Heart right ventricle (tissue), 16 donors: ENCODE data around the gene SFTPA2. TPM values are rescaled to one million over a fixed set of nuclear protein-coding genes. Genes with fewer than 3 reads are reported as not detected.
"Not testable (repeated sequence)": the region's sequence is repeated elsewhere in the genome, so short reads cannot be mapped to it uniquely, and the experiment has no call there.

ENCODE experiments used
- ATAC-seq, 8 donors: fragments of 200-7000 bp; cut with Tn5 transposase; one replicate each; pipeline ENCODE4 v1.9.1; 2020; ENCODE audit warnings: mild to moderate bottlenecking in 8 of 8, moderate library complexity in 8 of 8, moderate number of reproducible peaks in 1 of 8
- DNase-seq, 2 donors: peaks; one replicate each; pipeline ENCODE4 v3.0.0-alpha.2; 2020
- H3K27ac ChIP-seq, 10 donors: fragments of 200-600 bp; sonication (generic) in 2 of 10; one replicate each; pipeline versions ENCODE4 v1.5.0 to v1.8.0; 2020 to 2022; ENCODE audit warnings: mild to moderate bottlenecking in 3 of 10
- H3K27me3 ChIP-seq, 7 donors: fragments of 200-600 bp; one replicate each; pipeline ENCODE4 v1.8.0; 2021 to 2022; ENCODE audit warnings: mild to moderate bottlenecking in 2 of 7
- H3K36me3 ChIP-seq, 9 donors: fragments of 200-600 bp; sonication (generic) in 1 of 9; one replicate each; pipeline versions ENCODE4 v1.5.0 to v1.8.0; 2020 to 2022; ENCODE audit warnings: mild to moderate bottlenecking in 2 of 9
- H3K4me1 ChIP-seq, 9 donors: fragments of 200-600 bp; sonication (generic) in 1 of 9; one replicate each; pipeline versions ENCODE4 v1.5.0 to v1.8.0; 2020 to 2022; ENCODE audit warnings: mild to moderate bottlenecking in 4 of 9
- H3K4me3 ChIP-seq, 10 donors: fragments of 200-600 bp; sonication (generic) in 2 of 10; one replicate each; pipeline versions ENCODE4 v1.5.0 to v1.8.0; 2020 to 2022; ENCODE audit warnings: mild to moderate bottlenecking in 7 of 10, moderate library complexity in 2 of 10
- H3K9me3 ChIP-seq, 11 donors: fragments of 200-600 bp in 10 of 11; sonication (generic) in 2 of 11; one replicate each; pipeline versions ENCODE4 v1.5.0 to v1.8.0; 2013 to 2022; ENCODE audit warnings: mild to moderate bottlenecking in 2 of 11, control low read depth in 1 of 11, moderate library complexity in 1 of 11
- CTCF ChIP-seq, 9 donors: fragments of 200-600 bp; sonication (generic) in 2 of 9; IDR thresholded peaks; one replicate each; pipeline versions ENCODE4 v1.5.0 to v1.8.0; 2021 to 2022; ENCODE audit warnings: antibody characterized with exemption in 9 of 9, mild to moderate bottlenecking in 5 of 9, moderate library complexity in 1 of 9
- WGBS, 2 donors: extraction: QIAGEN DNeasy Blood & Tissue Kit; methylation state at CpG; one replicate each; pipeline ENCODE4 v1.1.7; 2013; ENCODE audit warnings: inconsistent platforms in 1 of 2; 5-methylcytosine and 5-hydroxymethylcytosine counted together
- intact Hi-C, 10 donors: fragments of 100-400 bp; cut with DNase I; formaldehyde crosslinking; loops; one replicate each; pipeline versions ENCODE4 v1.11.1 to v1.14.2; 2022
- polyA plus RNA-seq, 2 donors: library from polyadenylated mRNA; stranded (reverse); fragments of 200-250 nt; gene quantifications; one replicate each; pipeline ENCODE4 v1.2.3, GENCODE V29; 2013
- total RNA-seq, 10 donors: library from RNA; stranded (reverse); fragmentation: NEBNext Ultra II Directional in 3 of 10; extraction: Animal tissue kit (Norgen Biotek cat#: 25700) in 3 of 10; gene quantifications; one replicate each; pipeline versions ENCODE4 v1.2.1 to v1.2.4, GENCODE V29; 2021 to 2023
- donor health status: Arrhythmogenic right ventricular cardiomyopathy.
- donor health status: ischemic (EF 13 %, LVEDD 7.1; RV severe dilation, severe dysfunction).
- donor health status: healthy with polysubstance abuse.
- donor health status: DM: no; HTN: yes; CAD: no.
- donor health status: DM: no; HTN: no; CAD: no.
- donor health status: ischemic (EF 25% LVEDD 6.9; RV normal size, moderate dysfunction).
- donor health status: ischemic (EF 25% LVEDD 5.7; RV mildly dilated, moderate dysfunction).
- donor health status: healthy.
- donor health status: DM: yes; HTN: yes; CAD: no.
- donor health status: Ischemic cardiomyopathy.
- donor health status: ischemic (EF 35%, LVEDD 5.7; RV mildly dilated, moderate dysfunction).
- donor health status: nonischemic (EF 11% LVEDD 7.7; RV severe dilation, severe dysfunction).
- donor health status: DM: yes; HTN: yes; CAD: no.
- donor health status: PGD.
- donor health status: ischemic (EF 29% LVEDD 5.4; RV normal size, mild dysfunction).
- donor health status: nonischemic (EF 23%, LVEDD 6.1; RV moderate dilation, normal function).

The SFTPA2 gene
- total and polyA plus RNA-seq, 12 donors: 0.38 to 0.85 TPM; not detected in 10

DNA sequence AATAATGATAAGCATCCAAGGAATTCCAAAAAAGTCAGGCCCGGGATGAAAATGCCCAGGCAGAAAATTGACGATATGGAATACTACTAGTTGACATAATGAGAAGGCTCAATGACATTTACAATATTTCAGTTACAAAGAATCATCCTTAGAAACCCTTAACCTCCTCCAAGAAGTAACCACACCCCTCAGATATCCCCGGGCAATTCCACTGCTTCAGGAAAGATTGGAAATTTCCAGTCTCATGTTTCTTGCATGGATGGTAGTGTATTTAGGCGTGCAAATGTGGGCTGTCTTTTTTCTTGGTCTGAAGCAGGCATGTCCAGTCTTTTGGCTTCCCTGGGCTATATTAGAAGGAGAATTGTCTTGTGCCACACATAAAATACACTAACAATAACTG lies 42.6 kb downstream of the SFTPA2 start:
- H3K27ac ChIP-seq, intact Hi-C loops, H3K27me3 ChIP-seq, H3K36me3 ChIP-seq, H3K4me3 ChIP-seq, H3K4me1 ChIP-seq, DNase-seq, ATAC-seq, H3K9me3 ChIP-seq: not testable (repeated sequence)
- WGBS, 2 donors: 59 to 69% methylated on average over 2 of the region's 4 CpGs

GRCh38 chr10:79516532-79517205 lies 43.5 kb downstream of the SFTPA2 start:
- intact Hi-C loops, H3K9me3 ChIP-seq, H3K27me3 ChIP-seq, DNase-seq, H3K4me1 ChIP-seq, H3K36me3 ChIP-seq, ATAC-seq, H3K27ac ChIP-seq, H3K4me3 ChIP-seq: not testable (repeated sequence)
- WGBS, 2 donors: 47 to 60% methylated on average over 3 to 5 of the region's 7 CpGs

GRCh38 chr10:79511891-79512583 lies 48.2 kb downstream of the SFTPA2 start, which contains the start of gene EIF5AL1:
EIF5AL1 (plus strand) TSS chr10:79512533; CDS start chr10:79512650, 117 bp downstream.
- H3K27me3 ChIP-seq, H3K4me1 ChIP-seq, H3K4me3 ChIP-seq, ATAC-seq, H3K9me3 ChIP-seq, H3K27ac ChIP-seq, intact Hi-C loops, H3K36me3 ChIP-seq, DNase-seq: not testable (repeated sequence)
- WGBS, 2 donors: 89 to 90% methylated on average over 14 to 15 of the region's 17 CpGs

DNA sequence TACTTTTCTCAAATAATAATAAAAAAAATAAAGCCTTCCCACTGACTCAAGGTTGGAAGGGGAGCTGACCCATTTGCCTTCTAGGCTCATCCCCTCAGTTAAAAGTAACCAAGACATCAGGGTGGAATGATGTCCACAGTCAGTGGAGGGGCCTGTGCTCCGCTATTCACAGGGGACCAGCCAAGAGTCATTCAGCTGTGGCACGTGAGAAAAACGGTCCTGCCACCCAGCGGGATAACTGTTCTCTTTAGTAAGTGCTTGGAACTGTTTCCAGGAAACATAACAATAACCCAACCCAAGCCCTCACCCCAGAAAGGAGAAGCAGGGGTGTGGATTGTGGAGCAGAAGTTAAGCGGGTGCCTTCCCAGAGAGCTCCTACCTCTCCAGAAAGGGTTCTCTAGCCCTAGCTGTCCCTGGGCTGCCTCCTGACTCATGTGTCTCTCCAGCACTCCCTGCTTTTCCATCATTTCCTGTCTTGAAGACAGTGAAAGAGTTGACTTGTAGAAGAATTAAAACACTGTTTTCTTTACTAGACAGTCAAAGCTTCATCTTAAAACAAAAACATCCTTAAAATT lies 50.2 kb downstream of the SFTPA2 start:
- H3K36me3 ChIP-seq, H3K27me3 ChIP-seq, DNase-seq, H3K9me3 ChIP-seq, H3K27ac ChIP-seq, H3K4me1 ChIP-seq, intact Hi-C loops, H3K4me3 ChIP-seq: not testable (repeated sequence)
- ATAC-seq: peak in 6 of 8 donors; percentile 35 to 68 (median 50)
- 34 to 88% methylated on average over 1 to 4 of the region's 5 CpGs for WGBS, 2 donors

DNA sequence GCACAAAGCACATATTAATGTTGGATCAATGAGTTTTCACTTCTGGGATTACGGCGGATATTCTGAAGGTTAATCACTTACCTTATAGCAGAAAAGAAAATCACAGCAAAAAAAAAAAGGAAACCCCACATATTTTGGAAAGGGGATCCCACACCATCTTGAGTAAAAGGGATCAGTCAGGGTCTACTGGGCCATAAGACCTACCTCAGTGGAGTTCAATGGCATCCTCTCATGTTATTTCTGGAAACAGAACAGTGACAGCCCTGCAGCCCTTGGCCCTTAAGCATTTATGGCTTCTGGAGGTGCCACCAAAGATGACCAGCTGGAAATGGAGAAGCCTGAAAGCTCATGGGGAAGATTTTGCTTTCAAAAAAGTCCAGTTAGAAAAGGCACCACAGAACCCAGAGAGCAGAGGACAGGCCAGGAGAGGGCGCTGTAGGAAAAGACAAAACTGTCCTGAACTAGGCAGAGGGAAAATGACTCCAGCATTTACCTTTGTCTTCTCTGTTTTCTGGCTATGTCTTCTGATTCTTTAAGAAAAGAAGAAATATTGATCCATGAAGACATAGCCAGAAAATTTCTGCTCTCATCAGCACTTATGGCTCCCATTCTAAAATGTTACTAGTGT lies 50.8 kb downstream of the SFTPA2 start:
- DNase-seq, H3K27me3 ChIP-seq, H3K9me3 ChIP-seq, H3K27ac ChIP-seq, intact Hi-C loops, H3K4me1 ChIP-seq, H3K4me3 ChIP-seq, H3K36me3 ChIP-seq: not testable (repeated sequence)
- 96 to 100% methylated on average over 2 of the region's 3 CpGs for WGBS, 2 donors
- ATAC-seq: peak in 7 of 8 donors; percentile 61 to 86 (median 72)

GRCh38 chr10:79508245-79508644 lies 52.0 kb downstream of the SFTPA2 start:
- WGBS, 2 donors: 84 to 88% methylated on average over 3 of the region's 4 CpGs
- H3K27me3 ChIP-seq, H3K36me3 ChIP-seq, H3K4me3 ChIP-seq, H3K9me3 ChIP-seq, H3K27ac ChIP-seq, ATAC-seq, DNase-seq, intact Hi-C loops, H3K4me1 ChIP-seq: not testable (repeated sequence)

- H3K4me3 ChIP-seq: no peak overlapping the region
- intact Hi-C loops: no loop called here
- H3K36me3 ChIP-seq: no peaks in the 10 kb centered on the region
- H3K4me1 ChIP-seq: peaks cover 0 to 1% (median 0%) of the 10 kb centered on the region in 9 donors
- 80 to 83% methylated on average over 9 of the region's 9 CpGs for WGBS, 2 donors
- peaks cover 0 to 6% (median 0%) of the 10 kb centered on the region in 7 donors for H3K27me3 ChIP-seq
- no peak overlapping the region for H3K27ac ChIP-seq
- TF ChIP-seq CTCF (IDR thresholded peaks at IDR 0.05): no peak
- H3K9me3 ChIP-seq: no peaks in the 10 kb centered on the region
- ATAC-seq (no peak), DNase-seq (no peak)
Observed at GRCh38 chr10:79507440-79508167, 52.6 kb downstream of the SFTPA2 start.
